Pancreas (tissue), 10 donors: Measurements from ENCODE around the gene TAF7. TPM values are rescaled to one million over a fixed set of nuclear protein-coding genes. Genes with fewer than 3 reads are reported as not detected.

ENCODE experiments used
- ATAC-seq, 4 donors: fragments of 200-7000 bp; cut with Tn5 transposase; one replicate each; pipeline versions ENCODE4 v1.8.0 to v1.9.1; 2020; ENCODE audit warnings: mild to moderate bottlenecking in 4 of 4, moderate library complexity in 4 of 4
- DNase-seq, 6 donors: peaks; one replicate each; pipeline ENCODE4 v3.0.0-alpha.2; 2020
- FAIRE-seq: peaks from 2 replicates; lab custom pipeline; 2012; peaks lifted over from hg19 to GRCh38; lab: Jason Lieb, UNC
- H3K27ac ChIP-seq, 4 donors: fragments of 200-600 bp; sonication (generic); 1 replicate in 3 of 4; 2 replicates in 1 of 4; pipeline versions ENCODE4 v1.5.0 to v1.8.0; 2020
- H3K27me3 ChIP-seq, 4 donors: fragments of 200-600 bp; one replicate each; pipeline ENCODE4 v1.8.0; 2021
- H3K36me3 ChIP-seq, 3 donors: fragments of 200-600 bp; sonication (generic) in 1 of 3; one replicate each; pipeline versions ENCODE4 v1.5.0 to v1.8.0; 2020 to 2021
- H3K4me1 ChIP-seq, 3 donors: fragments of 200-600 bp; one replicate each; pipeline ENCODE4 v1.8.0; 2021
- H3K4me3 ChIP-seq, 4 donors: fragments of 200-600 bp; sonication (generic) in 2 of 4; one replicate each; pipeline versions ENCODE4 v1.5.0 to v1.8.0; 2020 to 2021
- H3K9me3 ChIP-seq, 4 donors: fragments of 200-600 bp; one replicate each; pipeline ENCODE4 v1.8.0; 2021
- WGBS, 2 donors: extraction: QIAGEN DNeasy Blood & Tissue Kit; methylation state at CpG; one replicate each; pipeline ENCODE4 v1.1.7; 2013; 5-methylcytosine and 5-hydroxymethylcytosine counted together
- intact Hi-C, 3 donors: fragments of 100-400 bp; cut with DNase I; formaldehyde crosslinking; loops; one replicate each; pipeline versions ENCODE4 v1.11.1 to v1.14.2; 2022
- polyA plus RNA-seq, 2 donors: library from polyadenylated mRNA; stranded (reverse); fragments of 200-250 nt; gene quantifications; one replicate each; pipeline ENCODE4 v1.2.3, GENCODE V29; 2013
- total RNA-seq, 6 donors: library from RNA; stranded (reverse); fragmentation: NEBNext Ultra II Directional in 4 of 6; extraction: Animal tissue kit (Norgen Biotek cat#: 25700) in 4 of 6; gene quantifications; one replicate each; pipeline versions ENCODE4 v1.2.1 to v1.2.4, GENCODE V29; 2021 to 2023
- TF ChIP-seq, protein P1 (sequence below), 4 donors: fragments of 200-600 bp; sonication (generic) in 3 of 4; IDR thresholded peaks; one replicate each; pipeline versions ENCODE4 v1.5.0 to v1.8.0; 2021; ENCODE audit warnings: antibody characterized with exemption in 4 of 4
- donor health status: healthy with polysubstance abuse.
- donor health status: DM: no; HTN: no; CAD: no; lungs with moderate emphysema.
- donor health status: DM: no; HTN: no; CAD: no.
- donor health status: control.
- donor health status: control.
- donor health status: Bipolar disorder and iron deficiency.
- donor health status: DM: yes; HTN: yes; CAD: no.
- donor health status: DM: no; HTN: no; CAD: no.
- donor health status: DM: no; HTN: no; CAD: no.
- donor health status: DM: yes; HTN: yes; CAD: no.

Gene TAF7
- total and polyA plus RNA-seq, 8 donors = 16.6 to 47.4 (median 22.7) TPM

DNA sequence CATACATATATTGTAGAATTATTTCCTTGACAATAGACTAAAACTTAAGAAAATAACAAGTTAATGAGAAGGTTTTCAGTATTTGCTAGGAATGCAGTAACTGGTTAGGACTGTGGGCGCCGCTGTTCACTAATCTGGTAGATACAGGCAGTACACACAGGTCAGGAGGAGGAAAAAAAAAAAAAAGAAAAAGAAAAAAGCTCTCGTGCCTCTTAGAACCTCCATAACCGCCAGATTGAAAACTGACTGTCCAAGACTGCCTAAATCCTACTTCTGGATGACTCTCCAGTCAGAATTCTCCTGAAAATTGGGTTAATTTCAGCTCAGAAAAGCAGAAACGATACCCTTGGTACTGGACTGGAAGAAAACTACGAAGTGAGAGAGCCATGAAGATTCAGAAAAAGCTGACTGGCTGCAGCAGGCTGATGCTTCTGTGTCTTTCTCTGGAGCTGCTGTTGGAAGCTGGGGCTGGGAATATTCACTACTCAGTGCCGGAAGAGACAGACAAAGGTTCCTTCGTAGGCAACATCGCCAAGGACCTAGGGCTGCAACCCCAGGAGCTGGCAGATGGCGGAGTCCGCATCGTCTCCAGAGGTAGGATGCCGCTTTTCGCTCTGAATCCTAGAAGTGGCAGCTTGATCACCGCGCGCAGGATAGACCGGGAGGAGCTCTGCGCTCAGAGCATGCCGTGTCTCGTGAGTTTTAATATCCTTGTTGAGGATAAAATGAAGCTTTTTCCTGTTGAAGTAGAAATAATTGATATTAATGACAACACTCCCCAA, 9.9 kb upstream of the TAF7 start, which contains the start of gene PCDHGA1:
Gene PCDHGA1 (plus strand): TSS at position 216 of the 782 bp plus-strand sequence.
- no peaks in the 10 kb centered on the region for H3K36me3 ChIP-seq
- H3K4me3 ChIP-seq = peak within 1 kb of the TSS in 2 of 4 donors; percentile 11 to 17
- intact Hi-C loops = no loop called here
- TF ChIP-seq, protein P1, sequence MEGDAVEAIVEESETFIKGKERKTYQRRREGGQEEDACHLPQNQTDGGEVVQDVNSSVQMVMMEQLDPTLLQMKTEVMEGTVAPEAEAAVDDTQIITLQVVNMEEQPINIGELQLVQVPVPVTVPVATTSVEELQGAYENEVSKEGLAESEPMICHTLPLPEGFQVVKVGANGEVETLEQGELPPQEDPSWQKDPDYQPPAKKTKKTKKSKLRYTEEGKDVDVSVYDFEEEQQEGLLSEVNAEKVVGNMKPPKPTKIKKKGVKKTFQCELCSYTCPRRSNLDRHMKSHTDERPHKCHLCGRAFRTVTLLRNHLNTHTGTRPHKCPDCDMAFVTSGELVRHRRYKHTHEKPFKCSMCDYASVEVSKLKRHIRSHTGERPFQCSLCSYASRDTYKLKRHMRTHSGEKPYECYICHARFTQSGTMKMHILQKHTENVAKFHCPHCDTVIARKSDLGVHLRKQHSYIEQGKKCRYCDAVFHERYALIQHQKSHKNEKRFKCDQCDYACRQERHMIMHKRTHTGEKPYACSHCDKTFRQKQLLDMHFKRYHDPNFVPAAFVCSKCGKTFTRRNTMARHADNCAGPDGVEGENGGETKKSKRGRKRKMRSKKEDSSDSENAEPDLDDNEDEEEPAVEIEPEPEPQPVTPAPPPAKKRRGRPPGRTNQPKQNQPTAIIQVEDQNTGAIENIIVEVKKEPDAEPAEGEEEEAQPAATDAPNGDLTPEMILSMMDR (IDR thresholded peaks at IDR 0.05) = peak in 1 of 4 donors; percentile 18
- peaks cover 0 to 4% (median 0%) of the 10 kb centered on the region in 4 donors for H3K9me3 ChIP-seq
- ATAC-seq (peak; percentile 55 to 85 (median 69)), DNase-seq (no peak), FAIRE-seq (no peak)
- WGBS, 2 donors = 16 to 18% methylated on average over 21 of the region's 21 CpGs
- H3K27ac ChIP-seq = no peak within 1 kb of the TSS
- no peaks in the 10 kb centered on the region for H3K4me1 ChIP-seq
- H3K27me3 ChIP-seq = peaks cover 0 to 22% (median 1%) of the 10 kb centered on the region in 4 donors

DNA sequence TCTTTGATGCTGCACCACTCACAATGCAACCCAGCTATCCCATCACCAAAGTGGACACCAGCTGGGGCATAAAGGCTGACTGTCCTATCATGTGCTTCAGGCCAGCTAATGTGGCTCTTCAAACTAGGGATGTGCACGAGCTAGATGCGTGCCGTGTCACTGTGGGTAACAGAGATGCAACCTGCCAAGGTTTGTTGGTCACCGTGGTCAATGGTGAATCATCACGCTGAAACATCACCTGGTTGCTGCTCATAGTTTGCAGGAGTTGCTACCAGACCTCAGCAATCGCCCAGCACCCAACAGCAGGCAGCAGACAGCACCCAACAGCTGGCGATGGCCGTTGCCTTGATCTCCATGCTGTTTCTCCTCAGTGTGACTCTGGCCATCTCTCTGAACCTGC, 7.6 kb upstream of the TAF7 start:
- WGBS, 2 donors = 73% methylated on average over 8 of the region's 8 CpGs
- Histone ChIP-seq H3K36me3 (no peaks in the 10 kb centered on the region), H3K4me3 (no peak overlapping the region), H3K9me3 (no peaks in the 10 kb centered on the region), H3K27me3 (peaks cover 0 to 7% (median 1%) of the 10 kb centered on the region in 4 donors), H3K27ac (no peak overlapping the region), H3K4me1 (no peaks in the 10 kb centered on the region)
- FAIRE-seq (no peak), ATAC-seq (no peak), DNase-seq (no peak)
- TF ChIP-seq, protein P1 (IDR thresholded peaks at IDR 0.05) = no peak
- intact Hi-C loops = no loop called here

DNA sequence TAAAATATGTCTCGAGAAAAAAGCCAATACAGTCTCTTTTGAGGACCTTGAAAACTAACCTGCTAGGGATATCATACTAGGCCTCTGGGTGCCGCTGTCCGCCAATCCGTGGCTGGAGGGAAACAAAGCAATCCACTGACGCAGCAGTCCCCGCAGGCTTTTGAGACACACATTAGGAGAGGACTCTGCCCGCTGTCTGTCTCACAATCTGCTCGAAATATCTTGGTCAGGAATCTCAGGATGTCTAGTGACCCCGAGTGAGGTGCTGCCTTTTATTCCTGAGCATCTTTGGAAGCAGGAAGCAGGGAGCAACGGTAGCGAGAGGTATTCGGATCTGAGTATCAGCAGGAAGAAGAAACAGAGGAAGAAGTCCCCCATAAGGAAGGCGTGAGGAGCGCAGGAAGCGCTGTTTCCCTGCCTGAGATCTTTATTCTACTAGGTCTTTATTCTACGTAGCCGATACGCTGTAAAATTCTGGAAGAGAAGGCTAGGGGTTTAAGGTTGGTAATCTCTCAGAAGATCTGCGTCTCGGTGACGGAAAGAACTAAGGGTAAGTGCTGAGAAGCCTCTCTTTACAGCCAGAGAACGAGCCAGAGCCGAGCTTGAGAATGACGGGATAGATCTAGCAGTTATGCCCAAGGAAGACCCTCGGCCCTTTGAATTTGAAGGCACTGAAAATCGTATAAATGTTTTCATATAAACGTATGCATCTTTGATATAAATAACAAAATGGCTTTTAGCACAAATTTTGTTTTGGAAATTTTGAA, 5.7 kb upstream of the TAF7 start:
- intact Hi-C loops = no loop called here
- no peaks in the 10 kb centered on the region for H3K4me1 ChIP-seq
- no peaks in the 10 kb centered on the region for H3K9me3 ChIP-seq
- TF ChIP-seq, protein P1 (IDR thresholded peaks at IDR 0.05) = peak in 1 of 4 donors; percentile 19
- no peaks in the 10 kb centered on the region for H3K36me3 ChIP-seq
- peak overlapping the region in 1 of 4 donors; percentile 26 for H3K4me3 ChIP-seq
- FAIRE-seq (no peak), ATAC-seq (peak in 3 of 4 donors; percentile 80 to 87 (median 82)), DNase-seq (peak in 1 of 6 donors; percentile 25)
- 8 to 10% methylated on average over 27 of the region's 27 CpGs for WGBS, 2 donors
- H3K27ac ChIP-seq = no peak overlapping the region
- peaks cover 0 to 3% (median 1%) of the 10 kb centered on the region in 4 donors for H3K27me3 ChIP-seq

DNA sequence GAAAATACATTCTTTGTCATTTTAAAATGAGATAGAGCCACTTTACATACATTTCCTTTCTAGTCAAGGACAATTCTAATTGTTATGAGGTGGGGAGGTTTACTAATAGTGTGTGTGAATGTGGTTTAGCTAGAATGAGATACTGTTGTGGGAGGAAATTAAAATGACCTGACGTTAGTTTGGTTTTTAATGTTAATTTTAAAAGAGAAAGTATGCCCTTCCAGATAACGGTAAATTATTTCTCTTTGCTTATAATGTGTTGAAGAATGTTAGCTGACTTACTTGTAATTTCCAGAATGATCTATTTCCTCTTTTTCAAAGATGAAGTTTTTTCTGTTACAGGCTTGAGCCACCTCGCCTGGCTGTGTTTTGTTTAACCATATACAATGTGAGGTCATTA, 1.7 kb upstream of the TAF7 start:
- no peaks in the 10 kb centered on the region for H3K4me1 ChIP-seq
- no peak overlapping the region for H3K27ac ChIP-seq
- intact Hi-C loops = no loop called here
- H3K36me3 ChIP-seq = peaks cover 0 to 11% (median 0%) of the 10 kb centered on the region in 3 donors
- WGBS, 2 donors = 90 to 95% methylated on average over 3 of the region's 3 CpGs
- no peak for ATAC-seq
- no peaks in the 10 kb centered on the region for H3K27me3 ChIP-seq
- FAIRE-seq = no peak
- TF ChIP-seq, protein P1 (IDR thresholded peaks at IDR 0.05) = no peak
- peaks cover 0 to 22% (median 8%) of the 10 kb centered on the region in 4 donors for H3K9me3 ChIP-seq
- H3K4me3 ChIP-seq = no peak overlapping the region
- no peak for DNase-seq
